Erythroblast (primary cell): Measurements from ENCODE around the gene LHX3.

Experiments
- GATA1 ChIP-seq: IDR thresholded peaks from 2 replicates; pipeline ENCODE4 v1.6.1; 2011; ENCODE audit warnings: low read depth, mild to moderate bottlenecking, control low read depth, low read length, moderate library complexity
- POLR2A ChIP-seq: IDR thresholded peaks from 2 replicates; pipeline ENCODE4 v1.6.1; 2011; ENCODE audit warnings: mild to moderate bottlenecking, low read length

DNA sequence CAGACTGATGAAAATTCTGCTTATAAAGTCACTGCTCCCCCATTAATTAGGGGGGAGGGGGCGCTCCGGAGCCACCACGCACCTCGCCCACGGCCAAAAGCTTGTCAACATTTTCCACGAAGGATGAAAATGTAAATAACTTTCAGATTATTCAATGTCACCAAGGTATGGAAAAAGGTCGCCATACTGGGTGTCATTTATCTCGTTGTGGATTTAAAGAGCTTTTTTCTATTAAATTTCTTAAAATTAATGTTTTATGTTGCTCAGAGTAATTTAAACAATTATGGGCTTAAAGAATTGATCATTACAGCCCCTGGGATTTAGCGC lies 13.0 kb downstream of the LHX3 start:
- no peak for TF ChIP-seq POLR2A
- no peak for TF ChIP-seq GATA1
